Memory B cell (primary cell): ENCODE measurements around the gene ABCD3.
"Not testable (repeated sequence)": the region's sequence is repeated elsewhere in the genome, so short reads cannot be mapped to it uniquely, and the experiment has no call there.

ENCODE experiments used
- ATAC-seq: fragments of 150-1000 bp; cut with Tn5 transposase; 2 replicates; pipeline ENCODE4 v1.10.0; 2021; ENCODE audit warnings: low read depth, mild to moderate bottlenecking, moderate library complexity
- DNase-seq, 2 donors: peaks; one replicate each; pipeline ENCODE4 v3.0.0; 2022; ENCODE audit warnings: low spot score in 2 of 2
- H3K27ac Mint-ChIP-seq: one replicate; pipeline ENCODE4 v1.8.0; 2022; ENCODE audit warnings: mild to moderate bottlenecking, moderate library complexity, mixed read lengths
- H3K27me3 Mint-ChIP-seq: one replicate; pipeline ENCODE4 v1.8.0; 2022; ENCODE audit warnings: mixed read lengths
- H3K36me3 Mint-ChIP-seq: one replicate; pipeline ENCODE4 v1.8.0; 2022; ENCODE audit warnings: mild to moderate bottlenecking, mixed read lengths
- H3K4me1 Mint-ChIP-seq: one replicate; pipeline ENCODE4 v1.8.0; 2022; ENCODE audit warnings: mixed read lengths
- H3K4me3 Mint-ChIP-seq: one replicate; pipeline ENCODE4 v1.8.0; 2022; ENCODE audit warnings: mild to moderate bottlenecking, moderate library complexity, mixed read lengths
- H3K9me3 Mint-ChIP-seq: one replicate; pipeline ENCODE4 v1.8.0; 2022; ENCODE audit warnings: mixed read lengths

The ABCD3 gene

GRCh38 chr1:94549706-94550105 is 131.5 kb downstream of the ABCD3 start:
- no peak overlapping the region for H3K27ac Mint-ChIP-seq
- H3K27me3 Mint-ChIP-seq: peaks cover 5% of the 10 kb centered on the region
- ATAC-seq (no peak), DNase-seq (no peak)
- H3K4me3 Mint-ChIP-seq: no peak overlapping the region
- no peaks in the 10 kb centered on the region for H3K36me3 Mint-ChIP-seq
- no peaks in the 10 kb centered on the region for H3K9me3 Mint-ChIP-seq
- no peaks in the 10 kb centered on the region for H3K4me1 Mint-ChIP-seq

GRCh38 chr1:94550396-94550795 is 132.2 kb downstream of the ABCD3 start:
- Mint-ChIP-seq H3K4me1 (no peaks in the 10 kb centered on the region), H3K27me3 (peaks cover 8% of the 10 kb centered on the region), H3K27ac (no peak overlapping the region)

GRCh38 chr1:94550800-94551241 is 132.6 kb downstream of the ABCD3 start:
- Mint-ChIP-seq H3K4me1 (no peaks in the 10 kb centered on the region), H3K9me3 (no peaks in the 10 kb centered on the region), H3K36me3 (no peaks in the 10 kb centered on the region), H3K27ac (no peak overlapping the region), H3K4me3 (no peak overlapping the region), H3K27me3 (peaks cover 8% of the 10 kb centered on the region)
- DNase-seq (no peak), ATAC-seq (no peak)

More at GRCh38 chr1:94550396-94550795, 132.2 kb downstream of the ABCD3 start:
- Mint-ChIP-seq H3K4me3 (no peak overlapping the region), H3K36me3 (no peaks in the 10 kb centered on the region), H3K9me3 (no peaks in the 10 kb centered on the region)
- DNase-seq (no peak), ATAC-seq (no peak)

GRCh38 chr1:94551449-94551848 is 133.3 kb downstream of the ABCD3 start:
- Mint-ChIP-seq H3K4me1 (no peaks in the 10 kb centered on the region), H3K27ac (no peak overlapping the region), H3K4me3 (no peak overlapping the region), H3K36me3 (no peaks in the 10 kb centered on the region), H3K9me3 (no peaks in the 10 kb centered on the region), H3K27me3 (peaks cover 8% of the 10 kb centered on the region)
- no peak for DNase-seq
- ATAC-seq: no peak

GRCh38 chr1:94552071-94552586 is 133.9 kb downstream of the ABCD3 start:
- Mint-ChIP-seq H3K36me3 (no peaks in the 10 kb centered on the region), H3K4me3 (no peak overlapping the region), H3K9me3 (no peaks in the 10 kb centered on the region), H3K27me3 (peaks cover 8% of the 10 kb centered on the region), H3K4me1 (no peaks in the 10 kb centered on the region), H3K27ac (no peak overlapping the region)
- no peak for DNase-seq
- ATAC-seq: no peak

GRCh38 chr1:94553323-94553730 is 135.1 kb downstream of the ABCD3 start:
- Mint-ChIP-seq H3K9me3 (no peaks in the 10 kb centered on the region), H3K4me1 (no peaks in the 10 kb centered on the region), H3K27ac (no peak overlapping the region), H3K4me3 (no peak overlapping the region), H3K27me3 (peaks cover 7% of the 10 kb centered on the region), H3K36me3 (no peaks in the 10 kb centered on the region)
- ATAC-seq: no peak
- DNase-seq: no peak

- Mint-ChIP-seq H3K27ac (no peak overlapping the region), H3K4me3 (no peak overlapping the region), H3K4me1 (no peaks in the 10 kb centered on the region), H3K27me3 (peaks cover 7% of the 10 kb centered on the region), H3K36me3 (no peaks in the 10 kb centered on the region), H3K9me3 (no peaks in the 10 kb centered on the region)
- ATAC-seq (no peak), DNase-seq (no peak)
Observed at GRCh38 chr1:94553931-94554330, 135.7 kb downstream of the ABCD3 start.

GRCh38 chr1:94554580-94554979 is 136.4 kb downstream of the ABCD3 start:
- H3K36me3 Mint-ChIP-seq: no peaks in the 10 kb centered on the region
- H3K4me3 Mint-ChIP-seq: no peak overlapping the region
- H3K27ac Mint-ChIP-seq: no peak overlapping the region
- ATAC-seq (no peak), DNase-seq (no peak)
- H3K9me3 Mint-ChIP-seq: no peaks in the 10 kb centered on the region
- H3K27me3 Mint-ChIP-seq: peaks cover 7% of the 10 kb centered on the region
- H3K4me1 Mint-ChIP-seq: no peaks in the 10 kb centered on the region

GRCh38 chr1:94555091-94555490 is 136.9 kb downstream of the ABCD3 start:
- ATAC-seq (no peak), DNase-seq (no peak)
- H3K36me3 Mint-ChIP-seq: no peaks in the 10 kb centered on the region
- H3K27ac Mint-ChIP-seq: no peak overlapping the region
- H3K27me3 Mint-ChIP-seq: peaks cover 7% of the 10 kb centered on the region
- no peaks in the 10 kb centered on the region for H3K9me3 Mint-ChIP-seq
- no peaks in the 10 kb centered on the region for H3K4me1 Mint-ChIP-seq
- no peak overlapping the region for H3K4me3 Mint-ChIP-seq

GRCh38 chr1:94559921-94560320 is 141.7 kb downstream of the ABCD3 start:
- H3K27me3 Mint-ChIP-seq: peaks cover 12% of the 10 kb centered on the region
- no peak overlapping the region for H3K27ac Mint-ChIP-seq
- ATAC-seq (no peak), DNase-seq (no peak)
- no peaks in the 10 kb centered on the region for H3K9me3 Mint-ChIP-seq
- no peak overlapping the region for H3K4me3 Mint-ChIP-seq
- no peaks in the 10 kb centered on the region for H3K4me1 Mint-ChIP-seq
- H3K36me3 Mint-ChIP-seq: no peaks in the 10 kb centered on the region

- no peak for DNase-seq
- H3K4me3 Mint-ChIP-seq: no peak overlapping the region
Observed at GRCh38 chr1:94560333-94560732, 142.1 kb downstream of the ABCD3 start.

GRCh38 chr1:94562519-94563260 is 144.5 kb downstream of the ABCD3 start:
- H3K27me3 Mint-ChIP-seq: peaks cover 10% of the 10 kb centered on the region
- H3K9me3 Mint-ChIP-seq: peaks cover 2% of the 10 kb centered on the region
- DNase-seq: no peak

More at GRCh38 chr1:94560333-94560732, 142.1 kb downstream of the ABCD3 start:
- no peak for ATAC-seq
- H3K27ac Mint-ChIP-seq: no peak overlapping the region
- H3K4me1 Mint-ChIP-seq: no peaks in the 10 kb centered on the region
- no peaks in the 10 kb centered on the region for H3K36me3 Mint-ChIP-seq
- H3K27me3 Mint-ChIP-seq: peaks cover 10% of the 10 kb centered on the region
- H3K9me3 Mint-ChIP-seq: no peaks in the 10 kb centered on the region

GRCh38 chr1:94565901-94566300 is 147.7 kb downstream of the ABCD3 start:
- peaks cover 5% of the 10 kb centered on the region for H3K9me3 Mint-ChIP-seq
- no peak overlapping the region for H3K27ac Mint-ChIP-seq
- H3K27me3 Mint-ChIP-seq: peaks cover 10% of the 10 kb centered on the region
- DNase-seq (no peak), ATAC-seq (no peak)
- H3K36me3 Mint-ChIP-seq: peaks cover 2% of the 10 kb centered on the region
- H3K4me3 Mint-ChIP-seq: no peak overlapping the region
- no peaks in the 10 kb centered on the region for H3K4me1 Mint-ChIP-seq

More at GRCh38 chr1:94562519-94563260, 144.5 kb downstream of the ABCD3 start:
- ATAC-seq: no peak
- Mint-ChIP-seq H3K4me1 (no peaks in the 10 kb centered on the region), H3K4me3 (no peak overlapping the region), H3K27ac (no peak overlapping the region), H3K36me3 (peaks cover 2% of the 10 kb centered on the region)

- H3K4me3 Mint-ChIP-seq, H3K36me3 Mint-ChIP-seq, H3K27ac Mint-ChIP-seq, H3K27me3 Mint-ChIP-seq, H3K9me3 Mint-ChIP-seq, H3K4me1 Mint-ChIP-seq, ATAC-seq, DNase-seq: not testable (repeated sequence)
Observed at GRCh38 chr1:94566436-94566835, 148.2 kb downstream of the ABCD3 start.
